ENCODE measurements around the gene HAS3. TPM values are rescaled to one million over a fixed set of nuclear protein-coding genes. Genes with fewer than 3 reads are reported as not detected.

HAS3 gene
- total and polyA plus RNA-seq, 2 donors (not counting 3 experiments of a cell fraction or from before 2014, with no cell fraction given) = 1.5 to 1.8 TPM

DNA sequence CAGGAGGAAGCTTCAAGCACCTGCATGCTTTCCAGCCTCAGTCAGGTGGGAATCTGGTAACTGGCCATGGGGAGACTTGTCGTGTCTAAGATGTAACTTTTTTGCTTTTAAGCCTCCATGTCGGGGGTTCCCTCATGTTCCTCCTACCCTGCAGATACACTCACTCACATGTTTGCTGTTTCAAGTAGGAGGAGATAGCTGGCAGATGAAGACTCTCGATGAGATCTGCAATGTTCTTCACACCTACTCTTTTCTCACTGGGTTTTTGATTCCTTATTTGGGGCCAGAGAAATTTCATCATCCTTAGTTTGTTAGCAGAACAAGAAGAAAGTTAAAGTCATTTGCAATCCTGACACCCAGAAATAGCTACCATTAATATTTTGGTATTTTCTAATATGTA lies 51.7 kb downstream of the HAS3 start:
- dilution Hi-C loops (cut with MboI; ENCODE audit: extremely low pct_ligation_motif_present, low sequenced_read_pairs) (no loop called here), intact Hi-C loops (cut with micrococcal nuclease) (no loop called here)
- Histone ChIP-seq H3K4me1 (ENCODE audit: control insufficient read depth, extremely low read depth, insufficient read depth, low read length) (no peaks in the 10 kb centered on the region), H3K9me1 (replicated peaks; ENCODE audit: control insufficient read depth, extremely low read depth, insufficient read depth, low read length) (no peaks in the 10 kb centered on the region), H2AFZ (ENCODE audit: low read depth, low read length) (no peak overlapping the region), H3K4me2 (ENCODE audit: insufficient read depth, low read length) (no peak overlapping the region), H3K79me2 (ENCODE audit: control insufficient read depth, insufficient read depth, low read length) (no peaks in the 10 kb centered on the region), H3K4me3 (replicated peaks in 1 of 3; ENCODE audit: insufficient read depth in 1 of 3, low read depth in 1 of 3, low read length in 3 of 3) (no peak overlapping the region), H3K9ac (replicated peaks; ENCODE audit: extremely low read depth, insufficient read depth, low read length) (no peak overlapping the region), H3K27ac (ENCODE audit: insufficient read depth, low read depth, low read length) (no peak overlapping the region), H3K9me3 (replicated peaks; ENCODE audit: control insufficient read depth, insufficient read depth, low read length) (no peaks in the 10 kb centered on the region), H3K36me3 (ENCODE audit: control insufficient read depth in 2 of 2, extremely low read depth in 1 of 2, insufficient read depth in 2 of 2, low read length in 2 of 2) (peaks cover 21 to 33% of the 10 kb centered on the region in 2 experiments), H3K27me3 (ENCODE audit: control insufficient read depth in 2 of 2, insufficient read depth in 2 of 2, low read length in 2 of 2) (no peaks in the 10 kb centered on the region), H4K20me1 (replicated peaks; ENCODE audit: control insufficient read depth, extremely low read depth, insufficient read depth, low read length) (no peaks in the 10 kb centered on the region)
- ChIA-PET POLR2A (interaction anchor here (0.6 to 1.4 kb wide), 2 partner anchors 9 to 27 kb away, joined by 3 to 5 read pairs; no protein-coding TSS in a partner anchor), CTCF (interaction anchor here (0.7 to 3.2 kb wide), 4 partner anchors 9 to 128 kb away, joined by 4 to 15 read pairs (median 7); no protein-coding TSS in a partner anchor)
- TF ChIP-seq FOS (IDR thresholded peaks at IDR 0.05; ENCODE audit: borderline replicate concordance, insufficient read depth, low read length) (no peak), JUN (IDR thresholded peaks at IDR 0.05; ENCODE audit: borderline replicate concordance, insufficient read depth, insufficient read length, low read depth) (no peak), GATA2 (IDR thresholded peaks at IDR 0.05; ENCODE audit: insufficient read depth, insufficient read length, low read depth, low read length) (no peak), POLR2A (IDR thresholded peaks at IDR 0.05; ENCODE audit: low read depth, low read length) (no peak), MYC (IDR thresholded peaks at IDR 0.05; ENCODE audit: low read depth, low read length) (no peak), EZH2 (IDR thresholded peaks at IDR 0.05; ENCODE audit: borderline replicate concordance, low read depth, low read length, severe bottlenecking) (no peak), POLR2AphosphoS5 (IDR thresholded peaks at IDR 0.05; ENCODE audit: insufficient read depth, low read depth, low read length) (no peak)
- TF ChIP-seq, protein P1, sequence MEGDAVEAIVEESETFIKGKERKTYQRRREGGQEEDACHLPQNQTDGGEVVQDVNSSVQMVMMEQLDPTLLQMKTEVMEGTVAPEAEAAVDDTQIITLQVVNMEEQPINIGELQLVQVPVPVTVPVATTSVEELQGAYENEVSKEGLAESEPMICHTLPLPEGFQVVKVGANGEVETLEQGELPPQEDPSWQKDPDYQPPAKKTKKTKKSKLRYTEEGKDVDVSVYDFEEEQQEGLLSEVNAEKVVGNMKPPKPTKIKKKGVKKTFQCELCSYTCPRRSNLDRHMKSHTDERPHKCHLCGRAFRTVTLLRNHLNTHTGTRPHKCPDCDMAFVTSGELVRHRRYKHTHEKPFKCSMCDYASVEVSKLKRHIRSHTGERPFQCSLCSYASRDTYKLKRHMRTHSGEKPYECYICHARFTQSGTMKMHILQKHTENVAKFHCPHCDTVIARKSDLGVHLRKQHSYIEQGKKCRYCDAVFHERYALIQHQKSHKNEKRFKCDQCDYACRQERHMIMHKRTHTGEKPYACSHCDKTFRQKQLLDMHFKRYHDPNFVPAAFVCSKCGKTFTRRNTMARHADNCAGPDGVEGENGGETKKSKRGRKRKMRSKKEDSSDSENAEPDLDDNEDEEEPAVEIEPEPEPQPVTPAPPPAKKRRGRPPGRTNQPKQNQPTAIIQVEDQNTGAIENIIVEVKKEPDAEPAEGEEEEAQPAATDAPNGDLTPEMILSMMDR (IDR thresholded peaks at IDR 0.05; ENCODE audit: extremely low read depth in 1 of 2, insufficient read depth in 1 of 2, low read depth in 1 of 2, low read length in 2 of 2) = no peak
- TF ChIP-seq, protein P2, sequence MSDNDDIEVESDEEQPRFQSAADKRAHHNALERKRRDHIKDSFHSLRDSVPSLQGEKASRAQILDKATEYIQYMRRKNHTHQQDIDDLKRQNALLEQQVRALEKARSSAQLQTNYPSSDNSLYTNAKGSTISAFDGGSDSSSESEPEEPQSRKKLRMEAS (IDR thresholded peaks at IDR 0.05; ENCODE audit: insufficient read depth, insufficient read length) = no peak
- FAIRE-seq = no peak
- DNase-seq (ENCODE audit: low read depth, low spot score) = no peak
- no TSS peak for BruUV-seq (replicated peaks)
